ENCODE data around the gene PMM1.

DNA sequence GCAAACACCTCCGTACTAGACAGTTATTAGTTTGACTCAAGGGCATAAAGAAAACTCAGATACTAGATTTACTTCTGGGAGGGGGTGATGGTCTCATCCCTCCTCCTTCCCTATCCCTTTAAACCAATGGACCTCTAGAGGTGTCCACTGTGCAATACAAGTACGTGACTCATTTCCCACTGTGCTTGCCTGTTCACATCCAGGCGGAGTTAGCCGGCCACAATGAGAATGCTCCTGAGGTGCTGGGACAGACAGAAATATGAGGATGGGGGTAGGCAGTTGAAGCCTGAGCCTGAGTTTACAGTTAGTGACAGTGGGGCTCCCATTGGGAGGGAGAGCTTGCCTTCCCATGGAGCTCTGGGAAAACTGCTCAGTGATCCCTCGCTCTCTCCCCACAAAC is 8.4 kb upstream of the PMM1 start:
- TF ChIP-seq, protein P1, sequence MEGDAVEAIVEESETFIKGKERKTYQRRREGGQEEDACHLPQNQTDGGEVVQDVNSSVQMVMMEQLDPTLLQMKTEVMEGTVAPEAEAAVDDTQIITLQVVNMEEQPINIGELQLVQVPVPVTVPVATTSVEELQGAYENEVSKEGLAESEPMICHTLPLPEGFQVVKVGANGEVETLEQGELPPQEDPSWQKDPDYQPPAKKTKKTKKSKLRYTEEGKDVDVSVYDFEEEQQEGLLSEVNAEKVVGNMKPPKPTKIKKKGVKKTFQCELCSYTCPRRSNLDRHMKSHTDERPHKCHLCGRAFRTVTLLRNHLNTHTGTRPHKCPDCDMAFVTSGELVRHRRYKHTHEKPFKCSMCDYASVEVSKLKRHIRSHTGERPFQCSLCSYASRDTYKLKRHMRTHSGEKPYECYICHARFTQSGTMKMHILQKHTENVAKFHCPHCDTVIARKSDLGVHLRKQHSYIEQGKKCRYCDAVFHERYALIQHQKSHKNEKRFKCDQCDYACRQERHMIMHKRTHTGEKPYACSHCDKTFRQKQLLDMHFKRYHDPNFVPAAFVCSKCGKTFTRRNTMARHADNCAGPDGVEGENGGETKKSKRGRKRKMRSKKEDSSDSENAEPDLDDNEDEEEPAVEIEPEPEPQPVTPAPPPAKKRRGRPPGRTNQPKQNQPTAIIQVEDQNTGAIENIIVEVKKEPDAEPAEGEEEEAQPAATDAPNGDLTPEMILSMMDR (IDR thresholded peaks at IDR 0.05) = no peak
- no peak for TF ChIP-seq POLR2AphosphoS5 (IDR thresholded peaks at IDR 0.05; ENCODE audit: low read depth, low read length)
